Parathyroid adenoma (tissue), 2 donors: ENCODE results near the gene MYO6.

ENCODE experiments used
- H2AFZ ChIP-seq: fragments of 300-600 bp; sonication (generic); one replicate; pipeline ENCODE4 v1.7.0; 2017; ENCODE audit warnings: antibody characterized with exemption, mild to moderate bottlenecking
- H3K27ac ChIP-seq: fragments of 300-600 bp; sonication (generic); one replicate; pipeline ENCODE4 v1.7.0; 2017
- H3K27me3 ChIP-seq: fragments of 300-600 bp; sonication (generic); one replicate; pipeline ENCODE4 v1.7.0; 2017; ENCODE audit warnings: low read length; ENCODE audit not compliant: control insufficient read depth, insufficient read depth
- H3K36me3 ChIP-seq: fragments of 300-600 bp; sonication (generic); one replicate; pipeline ENCODE4 v1.7.0; 2017; ENCODE audit warnings: low read length; ENCODE audit not compliant: control insufficient read depth, insufficient read depth
- H3K4me1 ChIP-seq: fragments of 300-600 bp; sonication (generic); one replicate; pipeline ENCODE4 v1.7.0; 2017; ENCODE audit warnings: control low read depth
- H3K4me2 ChIP-seq: fragments of 300-600 bp; sonication (generic); one replicate; pipeline ENCODE4 v1.7.0; 2017; ENCODE audit warnings: low read length
- H3K4me3 ChIP-seq: fragments of 300-600 bp; sonication (generic); one replicate; pipeline ENCODE4 v1.7.0; 2017; ENCODE audit warnings: low read depth, low read length
- H3K79me2 ChIP-seq: fragments of 300-600 bp; sonication (generic); one replicate; pipeline ENCODE4 v1.7.0; 2017; ENCODE audit warnings: control low read depth
- H3K9ac ChIP-seq: fragments of 300-600 bp; sonication (generic); one replicate; pipeline ENCODE4 v1.7.0; 2017; ENCODE audit warnings: mild to moderate bottlenecking
- H3K9me3 ChIP-seq: fragments of 300-600 bp; sonication (generic); one replicate; pipeline ENCODE4 v1.7.0; 2017; ENCODE audit warnings: low read length; ENCODE audit not compliant: control insufficient read depth
- CTCF ChIP-seq: fragments of 300-600 bp; sonication (generic); IDR thresholded peaks from one replicate; pipeline ENCODE4 v1.7.0; 2017; ENCODE audit warnings: antibody characterized with exemption, mild to moderate bottlenecking
- donor health status: primary hyperparathyroidism.

Gene MYO6

DNA sequence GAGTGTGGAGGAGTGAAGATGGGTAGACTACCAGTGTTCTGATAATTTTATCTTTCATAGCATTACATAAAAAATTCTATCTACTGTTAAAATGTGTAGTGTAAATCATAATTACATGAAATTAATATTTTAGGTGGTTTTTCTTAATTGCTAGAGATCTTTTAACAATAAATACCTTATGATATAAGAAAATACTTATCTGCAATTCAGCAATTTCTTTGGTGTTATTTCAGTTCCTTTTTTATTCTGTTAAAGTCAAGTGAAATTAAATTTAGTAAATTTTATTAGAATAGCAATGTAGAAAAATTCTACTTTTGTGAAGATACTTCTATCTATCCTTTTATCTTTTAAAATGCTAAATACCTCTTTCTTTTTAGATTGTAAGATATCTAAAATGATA, 219.1 kb downstream of the MYO6 start:
- Histone ChIP-seq H3K27me3 (no peaks in the 10 kb centered on the region), H2AFZ (no peak overlapping the region), H3K4me3 (no peak overlapping the region), H3K9ac (no peak overlapping the region), H3K4me1 (no peaks in the 10 kb centered on the region), H3K9me3 (no peaks in the 10 kb centered on the region), H3K27ac (no peak overlapping the region), H3K4me2 (no peak overlapping the region), H3K79me2 (no peaks in the 10 kb centered on the region), H3K36me3 (no peaks in the 10 kb centered on the region)
- no peak for TF ChIP-seq CTCF
